ENCODE results near the gene NPM3.

The NPM3 gene

DNA sequence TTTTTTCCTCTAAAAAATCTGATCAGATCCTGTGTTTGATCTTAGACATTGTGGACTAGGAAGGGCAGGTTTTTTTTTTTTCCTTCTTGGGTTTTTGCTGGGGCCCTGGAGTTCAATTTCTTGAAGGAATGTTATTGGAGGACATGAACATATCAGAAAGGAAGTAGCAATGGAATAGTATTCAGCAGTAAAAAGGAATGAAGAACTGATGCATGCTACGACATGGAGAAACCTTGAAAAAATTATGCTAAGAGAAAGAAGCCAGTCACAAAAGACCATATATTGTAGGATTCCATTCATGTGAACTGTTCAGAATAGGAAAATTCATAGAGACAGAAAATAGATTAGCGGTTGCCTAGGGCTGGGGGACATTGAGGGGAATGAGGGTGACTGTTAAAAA lies 41.3 kb downstream of the NPM3 start:
- TF ChIP-seq CTCF (IDR thresholded peaks at IDR 0.05; ENCODE audit: low read depth, low read length) = no peak
- H3K27me3 ChIP-seq = no peaks in the 10 kb centered on the region
- H3K4me1 ChIP-seq = peaks cover 9% of the 10 kb centered on the region
- no peaks in the 10 kb centered on the region for H3K9me3 ChIP-seq
- no peak overlapping the region for H3K4me3 ChIP-seq (ENCODE audit: low read depth, low read length)
- no peaks in the 10 kb centered on the region for H3K36me3 ChIP-seq
- no peak for DNase-seq

DNA sequence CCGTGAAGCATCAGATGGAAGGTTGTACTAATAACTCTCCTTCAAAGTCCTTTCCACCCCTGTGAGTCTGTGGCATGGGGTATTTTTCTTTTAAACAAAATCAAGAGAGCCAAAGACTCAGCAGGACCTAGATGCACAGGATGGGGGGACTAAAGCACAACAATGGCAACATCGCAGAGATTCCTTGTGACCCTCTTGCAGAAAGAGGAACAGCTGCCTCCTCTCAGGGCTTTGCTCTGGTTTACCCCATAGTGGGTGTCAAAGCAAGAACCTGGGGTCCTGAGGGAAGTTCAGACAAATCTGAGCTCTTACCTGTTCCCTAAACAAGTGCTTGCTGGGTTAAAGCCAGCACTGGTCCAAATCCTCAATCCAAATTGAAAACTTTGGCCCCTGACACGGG lies 46.6 kb downstream of the NPM3 start:
- no peak for DNase-seq
- no peaks in the 10 kb centered on the region for H3K36me3 ChIP-seq
- H3K4me1 ChIP-seq = no peaks in the 10 kb centered on the region
- no peak for TF ChIP-seq CTCF (IDR thresholded peaks at IDR 0.05; ENCODE audit: low read depth, low read length)
- no peak overlapping the region for H3K4me3 ChIP-seq (ENCODE audit: low read depth, low read length)
- H3K9me3 ChIP-seq = no peaks in the 10 kb centered on the region
- H3K27me3 ChIP-seq = no peaks in the 10 kb centered on the region

DNA sequence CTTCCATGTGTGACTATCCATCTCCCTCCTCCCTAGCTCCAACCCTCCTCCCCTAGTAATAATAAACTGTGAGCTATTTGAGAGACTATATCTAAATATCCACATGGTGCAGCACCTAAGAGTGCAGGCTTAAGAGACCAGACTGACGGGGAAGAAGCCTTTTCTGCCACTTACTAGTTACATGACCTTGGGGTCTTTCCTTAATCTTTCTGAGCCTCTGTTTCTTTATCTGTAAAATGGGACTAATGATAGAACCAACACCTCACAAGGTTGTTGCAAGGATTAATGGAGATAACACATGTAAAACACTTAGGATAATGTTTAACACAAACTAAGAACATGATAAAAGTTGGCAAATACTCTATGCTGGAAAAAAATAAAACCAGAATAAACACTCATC lies 51.1 kb downstream of the NPM3 start:
- H3K36me3 ChIP-seq = peaks cover 4% of the 10 kb centered on the region
- H3K4me3 ChIP-seq (ENCODE audit: low read depth, low read length) = no peak overlapping the region
- no peaks in the 10 kb centered on the region; the same call in 1 of the 2 replicates for H3K4me1 ChIP-seq
- no peaks in the 10 kb centered on the region for H3K9me3 ChIP-seq
- DNase-seq = no peak
- no peak for TF ChIP-seq CTCF (IDR thresholded peaks at IDR 0.05; ENCODE audit: low read depth, low read length)
- H3K27me3 ChIP-seq = no peaks in the 10 kb centered on the region

Data from BE2C (cell line).